GM18868 (cell line): ENCODE results near the gene PUS7L.
A peak's percentile ranks its signal among the peaks of the same experiment; 100 is the strongest.

Experiments used
- ATAC-seq: cut with Tn5 transposase; IDR thresholded peaks from one replicate; pipeline ENCODE4 v1.9.1; 2021; ENCODE audit warnings: mild to moderate bottlenecking, moderate library complexity; ENCODE audit not compliant: unreplicated experiment

PUS7L gene, protein sequence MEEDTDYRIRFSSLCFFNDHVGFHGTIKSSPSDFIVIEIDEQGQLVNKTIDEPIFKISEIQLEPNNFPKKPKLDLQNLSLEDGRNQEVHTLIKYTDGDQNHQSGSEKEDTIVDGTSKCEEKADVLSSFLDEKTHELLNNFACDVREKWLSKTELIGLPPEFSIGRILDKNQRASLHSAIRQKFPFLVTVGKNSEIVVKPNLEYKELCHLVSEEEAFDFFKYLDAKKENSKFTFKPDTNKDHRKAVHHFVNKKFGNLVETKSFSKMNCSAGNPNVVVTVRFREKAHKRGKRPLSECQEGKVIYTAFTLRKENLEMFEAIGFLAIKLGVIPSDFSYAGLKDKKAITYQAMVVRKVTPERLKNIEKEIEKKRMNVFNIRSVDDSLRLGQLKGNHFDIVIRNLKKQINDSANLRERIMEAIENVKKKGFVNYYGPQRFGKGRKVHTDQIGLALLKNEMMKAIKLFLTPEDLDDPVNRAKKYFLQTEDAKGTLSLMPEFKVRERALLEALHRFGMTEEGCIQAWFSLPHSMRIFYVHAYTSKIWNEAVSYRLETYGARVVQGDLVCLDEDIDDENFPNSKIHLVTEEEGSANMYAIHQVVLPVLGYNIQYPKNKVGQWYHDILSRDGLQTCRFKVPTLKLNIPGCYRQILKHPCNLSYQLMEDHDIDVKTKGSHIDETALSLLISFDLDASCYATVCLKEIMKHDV

GRCh38 chr12:43758728-43759563, at the start of gene PUS7L, which contains the start of gene IRAK4:
TSS of gene PUS7L (minus strand) at chr12:43758790. CDS start at chr12:43755245, 3,545 bp downstream.
TSS of gene IRAK4 (plus strand) at chr12:43758951. CDS start at chr12:43768112, 9,161 bp downstream.
- ATAC-seq = peak; percentile 96

DNA sequence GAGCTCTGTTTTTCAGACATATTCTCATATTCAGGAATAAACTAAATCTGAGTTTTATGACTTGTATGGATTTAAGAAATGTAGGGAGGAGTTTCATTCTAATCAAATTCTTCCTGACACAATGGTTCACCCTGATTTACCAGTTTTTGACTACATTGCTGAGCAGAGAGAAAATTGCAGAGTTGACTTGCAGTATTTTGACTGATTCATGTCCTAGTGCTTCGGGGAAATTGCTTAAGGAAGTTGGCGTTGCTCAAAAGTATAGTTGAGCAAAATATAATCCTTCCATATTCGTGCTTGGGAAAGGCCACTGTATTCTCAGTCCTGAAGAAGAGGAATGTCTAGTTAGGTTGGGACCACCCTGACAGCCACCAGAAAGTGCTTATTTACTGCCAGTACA, 48.8 kb upstream of the PUS7L start:
- ATAC-seq = no peak

DNA sequence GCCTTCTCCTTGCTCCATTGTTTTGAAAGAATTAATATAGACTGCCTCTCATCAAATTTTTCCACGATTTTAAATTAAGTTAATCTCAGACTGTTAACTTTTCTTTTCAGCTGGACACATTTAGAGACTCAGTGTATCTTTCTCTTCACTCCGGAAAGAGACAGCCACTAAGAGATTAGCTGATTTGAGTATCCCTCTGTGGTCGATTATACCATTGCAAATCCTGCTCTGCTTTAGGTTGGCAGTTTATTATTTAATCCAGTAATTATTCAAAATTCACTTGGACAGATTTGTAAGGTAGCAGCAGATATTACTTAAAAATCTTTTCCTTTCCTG, 48.1 kb upstream of the PUS7L start:
- ATAC-seq = no peak

- ATAC-seq = peak; percentile 95
Observed at GRCh38 chr12:43805860-43806736, 47.5 kb upstream of the PUS7L start, which contains the start of gene TWF1. TSS of gene TWF1 (minus strand) at chr12:43806317. CDS start at chr12:43806245, 72 bp downstream.

- no peak for ATAC-seq
Observed at GRCh38 chr12:43805149-43805859, 46.7 kb upstream of the PUS7L start.

DNA sequence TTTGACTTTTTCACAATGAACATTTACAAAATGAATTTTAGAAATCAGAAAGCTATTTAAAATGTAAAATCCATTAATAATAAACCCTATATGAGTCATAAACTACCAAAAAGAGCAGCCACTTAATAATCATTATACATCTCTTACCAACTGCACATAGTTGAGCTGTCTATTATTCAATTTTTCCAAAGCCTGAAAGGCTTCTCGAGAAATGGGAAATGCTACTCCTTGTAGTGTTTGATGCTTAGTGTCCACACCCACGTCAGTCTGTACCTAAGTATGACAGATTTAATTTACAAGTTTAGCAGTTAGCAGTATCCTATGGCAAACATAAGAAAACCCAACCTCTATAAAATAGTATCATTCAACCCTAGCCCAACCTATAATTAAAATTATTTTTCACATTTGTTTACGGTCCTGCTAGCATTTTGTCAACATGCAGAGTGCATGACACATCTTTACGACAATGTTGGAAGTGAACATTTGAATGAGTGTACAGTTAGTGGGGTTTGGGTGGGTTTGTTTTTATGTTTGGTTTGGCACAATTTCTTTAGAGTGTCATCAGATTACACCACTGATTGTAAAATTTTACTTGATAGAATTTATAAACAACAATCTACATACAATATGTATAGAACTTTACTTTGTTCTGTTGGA, 39.1 kb upstream of the PUS7L start:
- no peak for ATAC-seq

GRCh38 chr12:43795716-43796280, 37.2 kb upstream of the PUS7L start:
- ATAC-seq = peak; percentile 50

GRCh38 chr12:43789941-43790340, 31.4 kb upstream of the PUS7L start:
- peak; percentile 60 for ATAC-seq

DNA sequence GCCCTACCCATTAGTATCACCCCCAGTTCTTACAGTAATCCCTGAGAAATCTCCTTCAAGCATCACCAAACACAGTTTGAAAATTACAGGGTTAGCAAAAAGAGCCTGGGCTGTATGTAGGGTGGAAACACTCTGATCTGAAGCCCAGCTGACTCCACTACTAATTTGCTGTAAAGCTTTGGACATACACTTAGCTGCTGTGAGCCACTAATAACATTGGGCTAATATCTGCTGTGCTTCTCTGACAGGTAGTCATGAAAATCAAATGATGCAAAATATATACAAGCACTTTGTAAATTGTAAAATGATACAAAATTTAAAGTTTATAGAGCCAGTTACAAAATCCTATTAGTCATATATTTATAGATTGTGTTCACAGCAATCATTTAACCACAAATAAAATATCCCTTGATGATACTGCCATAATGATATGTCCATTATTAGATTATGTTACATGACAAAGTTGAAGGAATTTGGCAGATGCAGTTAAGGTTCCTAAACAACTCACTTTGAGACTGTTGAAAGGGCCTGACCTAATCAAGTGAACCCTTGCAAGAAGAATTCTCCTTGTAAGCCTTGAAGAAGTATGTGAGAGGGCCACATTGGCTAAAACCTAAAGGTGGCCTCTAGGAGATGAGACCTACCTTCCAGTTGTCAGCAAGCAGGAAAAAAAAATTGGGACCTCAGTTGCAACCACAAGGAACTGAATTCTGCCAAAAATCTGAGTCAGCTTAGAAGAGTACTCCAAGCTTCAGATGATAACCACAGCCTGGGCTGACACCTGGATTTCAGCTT, 28.5 kb upstream of the PUS7L start:
- ATAC-seq = no peak

DNA sequence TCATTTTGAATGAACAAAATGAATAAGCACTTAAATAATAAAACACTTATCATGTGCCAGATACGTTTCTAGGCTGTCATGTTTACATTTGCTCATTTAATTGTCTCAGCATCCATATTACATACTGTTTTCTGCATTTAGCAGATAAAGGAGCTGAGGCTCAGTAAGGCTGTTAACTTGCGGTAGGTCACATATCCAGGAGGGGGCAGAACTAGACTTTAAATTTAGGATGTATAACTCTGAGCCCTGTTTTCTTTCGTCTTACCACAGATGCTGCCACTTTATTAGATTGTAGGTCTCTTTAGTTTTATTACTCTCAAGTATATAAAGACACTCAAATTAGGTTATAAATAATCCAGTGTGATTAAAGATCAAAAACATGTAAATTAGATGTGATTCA, 17.9 kb upstream of the PUS7L start:
- no peak for ATAC-seq

GRCh38 chr12:43766291-43766690, 7.7 kb upstream of the PUS7L start:
- no peak for ATAC-seq

- ATAC-seq = no peak
Observed at GRCh38 chr12:43764528-43764927, 5.9 kb upstream of the PUS7L start.

- no peak for ATAC-seq
Observed at GRCh38 chr12:43763769-43764168, 5.2 kb upstream of the PUS7L start.

- ATAC-seq = no peak
Observed at GRCh38 chr12:43762596-43762995, 4.0 kb upstream of the PUS7L start.

- no peak for ATAC-seq
Observed at GRCh38 chr12:43761500-43761899, 2.9 kb upstream of the PUS7L start.

GRCh38 chr12:43760396-43760795, 1.8 kb upstream of the PUS7L start:
- ATAC-seq = no peak

DNA sequence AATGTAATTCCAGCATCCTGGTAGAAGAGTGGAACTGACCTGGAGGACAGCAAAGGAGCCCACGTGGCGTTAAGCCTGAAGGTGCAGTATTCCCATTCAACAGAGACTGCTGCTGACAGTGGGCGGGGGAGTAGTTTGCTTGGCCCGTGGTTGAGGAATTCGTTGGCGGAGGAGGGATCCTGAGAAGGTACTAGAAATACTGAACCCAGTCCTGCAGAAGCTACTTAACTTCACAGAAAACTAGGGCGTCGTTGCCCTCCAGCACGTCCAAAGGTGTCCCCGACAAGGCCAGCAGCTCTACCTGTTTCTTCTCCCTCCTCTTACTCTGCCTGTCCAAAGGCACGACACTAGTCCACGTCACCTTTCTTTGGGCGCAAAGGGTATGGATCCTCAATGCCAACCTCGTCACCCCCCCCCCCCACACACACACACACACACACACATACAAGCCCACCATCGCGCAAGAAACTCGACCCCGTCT, 303 bp downstream of the PUS7L start:
- ATAC-seq = peak; percentile 2

- no peak for ATAC-seq
Observed at GRCh38 chr12:43754015-43754414, 4.6 kb downstream of the PUS7L start.
